Left renal pelvis (tissue), 4 donors: ENCODE measurements around the gene LPCAT3. TPM values are rescaled to one million over a fixed set of nuclear protein-coding genes. Genes with fewer than 3 reads are reported as not detected.

Experiments used
- polyA plus RNA-seq, 4 donors: library from polyadenylated mRNA; unstranded; fragments of 120-200 nt; gene quantifications; one replicate each; pipeline ENCODE4 v1.2.1, GENCODE V29; 2013; ENCODE audit not compliant: insufficient read length in 4 of 4

LPCAT3 gene
- polyA plus RNA-seq, 4 donors = 33.8 to 67.5 (median 57.9) TPM

Other genes with a start within 250 kb of the LPCAT3 start
- 1 to 10 TPM in 2 of 4 donors, under 1 TPM in 2; 0.89 to 6.2 (median 2.1) TPM for gene LAG3, start 246.0 kb downstream of the LPCAT3 start, polyA plus RNA-seq
- gene CD4, start 228.9 kb downstream of the LPCAT3 start, polyA plus RNA-seq = 10 to 100 TPM; 18.7 to 31.0 (median 26.5) TPM
- gene GPR162, start 196.7 kb downstream of the LPCAT3 start, polyA plus RNA-seq = 10 to 100 TPM; 26.1 to 31.5 (median 29.5) TPM
- 10 to 100 TPM; 27.5 to 80.9 (median 33.6) TPM for gene P3H3, start 190.1 kb downstream of the LPCAT3 start, polyA plus RNA-seq
- 10 to 100 TPM in 1 of 4 donors, 1 to 10 TPM in 3; 4.4 to 14.0 (median 6.8) TPM for gene GNB3, start 177.6 kb downstream of the LPCAT3 start, polyA plus RNA-seq
- gene CDCA3, start 167.2 kb downstream of the LPCAT3 start, polyA plus RNA-seq = 10 to 100 TPM; 26.1 to 31.9 (median 27.9) TPM
- 10 to 100 TPM; 47.3 to 64.0 (median 61.0) TPM for gene USP5, start 166.3 kb downstream of the LPCAT3 start, polyA plus RNA-seq
- gene TPI1, start 150.9 kb downstream of the LPCAT3 start, polyA plus RNA-seq = 100 to 1,000 TPM; 328 to 571 (median 548) TPM
- gene SPSB2, start 145.2 kb downstream of the LPCAT3 start, polyA plus RNA-seq = 10 to 100 TPM in 1 of 4 donors, 1 to 10 TPM in 3; 5.4 to 19.8 (median 7.3) TPM
- 10 to 100 TPM in 3 of 4 donors, 1 to 10 TPM in 1; 8.6 to 19.2 (median 16.7) TPM for gene LRRC23, start 113.7 kb downstream of the LPCAT3 start, polyA plus RNA-seq
- 10 to 100 TPM; 10.5 to 16.4 (median 14.2) TPM for gene ENO2, start 103.9 kb downstream of the LPCAT3 start, polyA plus RNA-seq
- 100 to 1,000 TPM in 3 of 4 donors, 10 to 100 TPM in 1; 97.0 to 158 (median 125) TPM for gene ATN1, start 90.5 kb downstream of the LPCAT3 start, polyA plus RNA-seq
- not detected for gene RNU7-1, start 74.7 kb downstream of the LPCAT3 start, polyA plus RNA-seq
- gene C12orf57, start 74.5 kb downstream of the LPCAT3 start, polyA plus RNA-seq = 100 to 1,000 TPM; 130 to 222 (median 167) TPM
- 10 to 100 TPM; 10.3 to 26.7 (median 18.8) TPM for gene PTPN6, start 67.1 kb downstream of the LPCAT3 start, polyA plus RNA-seq
- 100 to 1,000 TPM; 213 to 266 (median 248) TPM for gene PHB2, start 47.8 kb downstream of the LPCAT3 start, polyA plus RNA-seq
- gene EMG1, start 47.6 kb downstream of the LPCAT3 start, polyA plus RNA-seq = 10 to 100 TPM; 40.3 to 49.6 (median 44.2) TPM
- 100 to 1,000 TPM in 1 of 4 donors, 10 to 100 TPM in 3; 50.5 to 257 (median 62.0) TPM for gene C1S, start 42.2 kb upstream of the LPCAT3 start, polyA plus RNA-seq
- 100 to 1,000 TPM in 1 of 4 donors, 10 to 100 TPM in 3; 33.9 to 275 (median 59.1) TPM for gene C1R, start 74.0 kb upstream of the LPCAT3 start, polyA plus RNA-seq
- gene C1RL, start 90.7 kb upstream of the LPCAT3 start, polyA plus RNA-seq = 10 to 100 TPM; 30.2 to 39.2 (median 36.1) TPM
- gene RBP5, start 110.4 kb upstream of the LPCAT3 start, polyA plus RNA-seq = 10 to 100 TPM; 18.4 to 55.4 (median 51.4) TPM
- 100 to 1,000 TPM in 1 of 4 donors, 10 to 100 TPM in 3; 53.4 to 105 (median 76.9) TPM for gene CLSTN3, start 111.9 kb upstream of the LPCAT3 start, polyA plus RNA-seq
- 10 to 100 TPM; 36.2 to 50.7 (median 44.5) TPM for gene PEX5, start 171.2 kb upstream of the LPCAT3 start, polyA plus RNA-seq